Activated T-helper 9 cell treated with anti-CD3 and anti-CD28 coated beads, Interleukin-2, amount 50 U/mL, for 16 hours (primary cell): ENCODE measurements around the gene HTR3A.

Source experiments
- DNase-seq: peaks from one replicate; pipeline ENCODE4 v3.0.0-alpha.2; 2020; ENCODE audit warnings: low read depth

HTR3A gene

DNA sequence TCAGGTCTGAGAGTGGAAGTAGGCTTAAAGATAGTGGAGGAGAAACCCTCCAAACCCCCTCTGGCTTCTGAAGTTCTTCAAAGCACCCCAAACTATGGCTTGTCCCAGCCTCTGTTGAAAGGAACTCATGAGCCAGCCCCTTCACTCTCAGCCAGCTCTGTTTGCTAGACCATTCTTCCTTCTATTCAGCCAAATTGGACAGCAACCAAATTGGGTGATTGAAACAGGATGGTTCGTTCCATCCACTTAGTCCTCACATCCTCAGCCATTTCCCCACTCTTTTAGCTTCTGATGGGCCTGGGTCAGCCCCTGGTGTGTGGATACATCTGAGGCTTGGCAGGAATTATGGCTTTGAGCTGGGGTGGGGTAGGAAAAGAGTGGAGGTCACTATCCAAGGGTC, 4.5 kb downstream of the HTR3A start:
- DNase-seq, result no peak

DNA sequence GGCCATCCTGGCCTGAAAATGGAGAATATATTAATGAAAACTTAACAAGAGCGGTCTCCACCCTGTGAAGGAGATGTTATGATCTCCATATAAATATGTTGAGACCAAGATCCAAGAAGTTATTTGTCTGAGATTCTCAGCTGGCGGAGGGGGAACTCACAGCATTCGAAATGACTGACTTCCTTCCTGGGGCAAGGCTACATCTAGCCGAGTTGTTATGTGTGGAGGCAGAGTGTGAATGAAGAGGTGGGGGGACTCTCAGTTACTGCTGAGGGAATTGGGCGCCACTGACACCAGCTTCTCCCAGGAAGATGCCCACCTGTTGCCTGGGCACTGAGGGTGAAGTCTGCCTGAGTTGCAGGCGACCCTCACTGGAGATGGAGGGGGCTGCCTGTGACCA, 5.9 kb downstream of the HTR3A start:
- no peak for DNase-seq

DNA sequence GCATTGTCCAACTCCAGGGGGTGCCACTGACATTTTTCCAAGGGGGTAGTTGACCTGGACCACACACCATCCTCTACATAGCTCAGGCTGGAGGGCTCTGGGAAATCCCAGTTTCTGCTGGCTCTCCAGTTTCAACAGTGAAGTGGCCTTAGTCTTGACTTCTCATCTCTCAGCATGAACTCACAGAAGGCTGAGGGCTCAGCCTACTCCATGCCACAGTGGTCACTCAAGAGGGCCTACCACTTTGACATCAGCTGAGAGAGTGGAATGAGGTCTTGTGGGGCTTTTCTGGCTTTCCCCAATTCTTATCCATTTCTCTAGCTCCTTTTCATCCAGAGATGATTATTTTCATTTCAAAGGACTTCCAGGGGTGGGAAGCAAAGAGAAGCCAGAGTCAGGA, 7.4 kb downstream of the HTR3A start:
- no peak for DNase-seq

DNA sequence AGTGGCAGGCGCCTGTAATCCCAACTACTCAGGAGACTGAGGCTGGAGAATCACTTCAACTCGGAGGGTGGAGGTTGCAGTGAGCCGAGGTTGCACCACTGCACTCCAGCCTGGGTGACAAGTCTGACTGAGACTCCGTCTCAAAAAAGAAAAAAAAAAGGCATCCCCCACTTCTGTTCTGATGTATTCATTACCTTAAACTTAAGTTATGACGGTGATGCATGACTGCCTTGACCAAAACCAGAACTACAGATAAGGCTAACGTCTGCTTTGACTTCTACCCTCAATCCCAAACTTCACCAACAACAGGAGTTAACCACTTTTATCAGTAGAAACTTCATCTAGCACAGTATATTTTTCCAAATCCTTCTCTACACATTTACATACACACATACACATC, 9.9 kb downstream of the HTR3A start:
- DNase-seq, result no peak

DNA sequence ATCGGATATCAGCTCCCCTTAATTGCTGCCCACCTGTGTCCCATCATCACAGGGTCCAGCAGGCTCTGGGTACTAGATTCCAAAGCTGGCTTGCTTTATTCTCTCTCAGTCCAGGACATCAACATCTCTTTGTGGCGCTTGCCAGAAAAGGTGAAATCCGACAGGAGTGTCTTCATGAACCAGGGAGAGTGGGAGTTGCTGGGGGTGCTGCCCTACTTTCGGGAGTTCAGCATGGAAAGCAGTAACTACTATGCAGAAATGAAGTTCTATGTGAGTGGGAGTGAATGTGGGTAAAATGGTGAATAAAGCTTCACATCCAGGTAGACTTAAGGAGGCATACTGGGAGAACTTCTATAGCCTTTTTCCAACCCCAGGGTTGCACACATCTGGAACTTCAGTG, 11.0 kb downstream of the HTR3A start:
- no peak for DNase-seq

DNA sequence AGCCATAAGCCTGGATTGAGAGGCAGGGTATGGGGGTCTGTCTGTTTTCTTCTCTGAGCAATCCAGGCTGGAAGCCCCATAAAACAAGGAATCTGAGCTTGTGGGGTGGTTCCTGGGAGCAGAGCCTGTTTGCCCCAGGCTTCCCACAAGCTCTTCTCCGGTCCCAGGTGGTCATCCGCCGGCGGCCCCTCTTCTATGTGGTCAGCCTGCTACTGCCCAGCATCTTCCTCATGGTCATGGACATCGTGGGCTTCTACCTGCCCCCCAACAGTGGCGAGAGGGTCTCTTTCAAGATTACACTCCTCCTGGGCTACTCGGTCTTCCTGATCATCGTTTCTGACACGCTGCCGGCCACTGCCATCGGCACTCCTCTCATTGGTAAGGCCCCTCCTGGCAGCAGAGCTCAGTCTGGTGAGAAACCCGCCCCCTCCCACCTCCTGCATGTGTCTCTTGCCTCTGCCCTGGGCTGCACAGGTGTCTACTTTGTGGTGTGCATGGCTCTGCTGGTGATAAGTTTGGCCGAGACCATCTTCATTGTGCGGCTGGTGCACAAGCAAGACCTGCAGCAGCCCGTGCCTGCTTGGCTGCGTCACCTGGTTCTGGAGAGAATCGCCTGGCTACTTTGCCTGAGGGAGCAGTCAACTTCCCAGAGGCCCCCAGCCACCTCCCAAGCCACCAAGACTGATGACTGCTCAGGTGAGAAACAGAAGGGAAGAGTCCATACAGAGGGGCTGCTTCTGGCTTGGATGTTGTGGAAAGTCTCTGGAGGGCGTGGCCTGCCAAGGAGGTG, 11.6 kb downstream of the HTR3A start:
- no peak for DNase-seq

DNA sequence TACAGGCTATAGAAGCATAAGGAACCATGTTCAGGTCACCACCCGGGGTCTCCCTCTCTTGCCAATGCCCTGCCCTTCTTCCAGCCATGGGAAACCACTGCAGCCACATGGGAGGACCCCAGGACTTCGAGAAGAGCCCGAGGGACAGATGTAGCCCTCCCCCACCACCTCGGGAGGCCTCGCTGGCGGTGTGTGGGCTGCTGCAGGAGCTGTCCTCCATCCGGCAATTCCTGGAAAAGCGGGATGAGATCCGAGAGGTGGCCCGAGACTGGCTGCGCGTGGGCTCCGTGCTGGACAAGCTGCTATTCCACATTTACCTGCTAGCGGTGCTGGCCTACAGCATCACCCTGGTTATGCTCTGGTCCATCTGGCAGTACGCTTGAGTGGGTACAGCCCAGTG, 14.5 kb downstream of the HTR3A start:
- DNase-seq, result no peak

DNA sequence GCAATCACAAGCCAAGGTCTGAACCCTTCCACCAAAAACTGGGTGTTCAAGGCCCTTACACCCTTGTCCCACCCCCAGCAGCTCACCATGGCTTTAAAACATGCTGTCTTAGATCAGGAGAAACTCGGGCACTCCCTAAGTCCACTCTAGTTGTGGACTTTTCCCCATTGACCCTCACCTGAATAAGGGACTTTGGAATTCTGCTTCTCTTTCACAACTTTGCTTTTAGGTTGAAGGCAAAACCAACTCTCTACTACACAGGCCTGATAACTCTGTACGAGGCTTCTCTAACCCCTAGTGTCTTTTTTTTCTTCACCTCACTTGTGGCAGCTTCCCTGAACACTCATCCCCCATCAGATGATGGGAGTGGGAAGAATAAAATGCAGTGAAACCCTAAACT, 15.0 kb downstream of the HTR3A start:
- DNase-seq, result no peak

DNA sequence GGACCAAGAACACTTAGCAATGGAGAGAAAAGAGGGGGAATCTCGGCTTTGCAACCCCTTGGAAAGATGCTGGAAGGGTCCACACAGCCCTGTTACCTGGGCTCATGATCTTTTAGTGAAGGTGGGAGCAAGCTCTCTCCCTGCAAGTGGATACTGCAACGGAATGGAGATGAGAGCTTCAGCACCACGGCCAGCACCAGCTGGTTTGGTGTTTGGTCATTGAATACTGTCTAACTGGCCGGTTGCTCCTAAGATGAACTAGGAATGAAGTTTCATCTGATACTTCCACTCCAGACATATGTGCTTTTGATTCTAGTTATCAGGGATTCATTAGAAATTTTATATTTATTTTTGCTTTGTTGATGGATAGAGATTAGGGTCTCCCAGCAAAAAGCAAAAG, 16.3 kb downstream of the HTR3A start:
- no peak for DNase-seq

DNA sequence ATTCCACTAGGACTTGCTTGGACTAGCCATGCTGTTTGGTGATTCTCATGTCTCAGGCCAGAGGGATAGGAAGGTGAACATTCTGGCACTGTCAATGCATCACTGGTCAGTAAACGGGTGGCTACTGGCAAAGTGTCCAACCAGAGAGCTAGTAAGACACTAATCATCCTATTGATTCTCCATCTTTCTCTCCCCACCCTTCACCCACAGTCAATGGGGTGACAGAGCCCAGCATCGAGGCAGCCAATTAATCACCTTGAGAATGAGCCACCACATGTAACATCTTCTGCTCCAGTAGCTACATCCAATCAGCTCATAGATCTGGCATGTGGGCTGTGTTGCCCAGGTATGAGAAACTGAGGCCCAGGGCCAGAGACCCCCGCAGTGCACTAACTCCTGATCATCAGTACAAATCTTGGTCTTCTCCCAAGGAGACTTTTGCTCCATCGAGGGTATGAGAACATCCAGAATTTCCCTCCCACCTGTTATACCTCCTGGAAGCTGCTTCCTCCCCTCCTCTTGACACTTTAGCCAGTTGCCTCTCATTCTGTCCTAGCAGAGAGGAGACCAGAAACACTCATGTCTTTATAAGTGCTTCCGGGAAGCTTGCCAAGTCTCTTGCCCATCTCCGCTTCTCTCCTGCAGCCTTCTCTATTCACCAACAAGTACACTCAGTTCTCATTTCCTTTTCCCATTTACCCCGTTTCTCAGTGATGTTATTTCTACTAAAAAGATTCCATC, 17.0 kb downstream of the HTR3A start:
- no peak for DNase-seq

DNA sequence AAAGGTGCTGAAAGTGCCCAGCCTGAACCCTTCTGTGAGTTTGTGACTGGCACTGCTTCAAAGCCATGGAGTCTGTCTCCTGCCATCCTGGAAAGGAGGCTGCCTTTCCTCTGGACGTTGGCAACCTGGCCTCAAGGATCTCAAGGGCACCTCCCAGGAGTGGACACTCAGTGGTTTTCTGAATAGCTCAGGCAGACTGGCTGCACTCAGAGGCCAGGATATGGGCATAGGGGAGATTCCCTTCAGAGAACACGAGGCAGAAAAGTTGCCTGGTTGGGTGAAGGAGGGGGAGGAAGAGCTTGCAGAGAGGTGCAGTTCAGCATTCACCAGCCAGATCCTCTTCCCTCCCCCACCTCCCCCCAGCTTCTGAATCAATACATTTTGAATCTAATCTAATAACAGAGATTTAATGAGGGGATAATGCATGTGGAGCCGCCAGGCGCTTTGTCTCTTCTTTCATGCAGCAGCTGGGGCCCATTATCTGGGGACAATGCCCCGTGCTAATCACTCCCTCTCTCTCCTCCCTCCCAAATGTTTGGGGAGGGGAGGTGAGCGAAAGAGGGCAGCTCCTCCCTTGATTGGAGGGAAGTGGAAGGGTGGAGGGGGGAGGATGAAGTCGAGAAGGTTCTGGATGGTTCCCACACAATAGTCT, 17.7 kb downstream of the HTR3A start:
- no peak for DNase-seq

DNA sequence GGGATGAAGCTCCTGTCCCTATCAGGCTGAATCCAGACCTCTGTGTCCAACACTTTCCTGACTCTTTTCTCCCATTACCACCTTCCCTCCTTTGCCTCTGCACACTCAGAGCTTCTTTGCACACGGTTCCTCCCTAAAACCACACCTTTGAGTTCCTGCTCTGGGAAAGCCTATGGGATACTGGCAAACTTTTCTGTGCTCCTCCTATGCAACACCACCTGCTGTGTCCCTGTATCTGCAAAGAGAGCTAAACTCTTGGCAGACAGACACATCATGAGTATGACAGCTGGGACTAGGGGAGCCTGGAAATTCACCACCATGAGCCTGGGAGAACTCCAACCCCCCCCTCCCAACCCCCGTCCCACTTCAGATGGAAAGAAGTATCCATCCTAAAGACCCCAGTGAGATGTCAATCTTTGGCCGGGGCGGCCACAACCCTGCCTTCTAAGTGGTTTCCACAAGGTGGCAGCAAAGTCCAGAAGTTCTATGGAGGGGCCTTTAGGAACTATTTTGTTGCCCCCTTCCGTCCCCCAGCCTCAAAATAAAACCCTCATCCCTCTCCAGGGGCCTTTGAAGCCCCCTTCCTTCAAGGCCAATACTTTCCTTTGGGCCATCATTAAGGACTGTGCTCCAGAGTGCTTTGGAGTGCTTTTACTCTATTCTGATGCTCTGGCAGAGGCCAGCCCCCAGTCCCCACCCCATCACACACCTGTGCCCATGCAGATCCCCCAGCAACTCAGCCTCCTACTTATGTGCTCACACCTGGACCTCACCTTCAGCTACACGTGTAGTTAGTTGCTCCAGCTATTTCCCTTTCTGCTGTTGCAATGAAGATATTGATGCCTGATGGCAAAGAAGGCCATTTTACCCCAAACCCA, 19.4 kb downstream of the HTR3A start:
- no peak for DNase-seq

DNA sequence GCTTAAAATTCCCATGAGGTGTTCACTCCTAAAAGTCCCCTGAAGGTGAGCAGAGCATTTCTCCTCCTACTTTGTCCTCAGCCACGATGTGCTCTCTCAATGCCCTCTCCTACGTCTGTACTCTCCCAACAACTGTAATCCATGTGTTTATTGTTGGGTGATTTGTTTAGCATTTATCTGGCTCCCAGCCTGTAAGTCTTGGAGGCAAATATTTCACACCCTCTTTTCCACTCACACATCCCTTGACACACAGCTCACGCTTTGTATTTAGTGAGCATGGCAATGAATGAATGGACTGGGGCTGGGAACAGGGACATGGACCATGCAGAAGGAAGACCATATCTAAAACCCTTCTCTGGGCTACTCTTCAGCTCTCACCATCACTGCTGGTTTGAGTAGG, 22.6 kb downstream of the HTR3A start:
- no peak for DNase-seq

DNA sequence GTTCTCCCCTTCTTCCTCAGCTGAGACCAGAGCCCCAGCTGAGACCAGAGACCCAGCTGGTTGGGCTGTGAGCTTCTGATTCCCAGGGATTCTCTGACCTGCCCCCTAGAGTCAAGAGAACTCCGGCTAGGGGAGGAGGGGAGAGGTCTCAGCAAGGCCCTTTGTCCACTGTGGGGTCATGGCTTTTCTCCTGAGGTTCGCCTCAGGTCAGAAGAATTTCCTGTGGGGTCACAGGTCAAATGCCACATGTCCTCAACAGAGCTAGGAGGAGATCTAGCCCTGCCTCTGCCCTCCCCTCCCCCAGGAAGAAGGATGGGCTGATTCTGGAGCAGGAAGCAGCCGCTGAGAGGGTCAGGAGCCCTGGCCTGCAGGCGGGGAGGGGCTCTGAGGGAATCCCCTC, 23.7 kb downstream of the HTR3A start:
- no peak for DNase-seq

DNA sequence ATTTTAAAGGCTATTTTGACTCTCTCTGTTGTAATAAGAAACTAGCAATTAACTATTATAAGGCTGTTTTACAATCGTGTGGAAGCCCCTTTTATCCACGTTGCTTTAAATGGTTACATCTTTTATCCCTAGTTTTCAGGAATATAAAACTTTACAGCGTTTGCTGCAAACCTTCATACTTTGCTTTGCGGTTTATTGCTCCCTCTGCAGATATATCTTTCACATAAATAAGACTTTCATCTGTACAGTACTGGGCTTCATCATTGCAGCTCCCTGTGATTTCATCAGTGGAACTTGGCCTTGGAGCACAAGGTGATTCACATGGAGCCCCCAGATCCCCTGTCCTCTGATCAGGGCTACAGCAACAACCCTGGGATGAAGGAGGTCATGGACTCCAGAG, 25.6 kb downstream of the HTR3A start:
- DNase-seq, result no peak

DNA sequence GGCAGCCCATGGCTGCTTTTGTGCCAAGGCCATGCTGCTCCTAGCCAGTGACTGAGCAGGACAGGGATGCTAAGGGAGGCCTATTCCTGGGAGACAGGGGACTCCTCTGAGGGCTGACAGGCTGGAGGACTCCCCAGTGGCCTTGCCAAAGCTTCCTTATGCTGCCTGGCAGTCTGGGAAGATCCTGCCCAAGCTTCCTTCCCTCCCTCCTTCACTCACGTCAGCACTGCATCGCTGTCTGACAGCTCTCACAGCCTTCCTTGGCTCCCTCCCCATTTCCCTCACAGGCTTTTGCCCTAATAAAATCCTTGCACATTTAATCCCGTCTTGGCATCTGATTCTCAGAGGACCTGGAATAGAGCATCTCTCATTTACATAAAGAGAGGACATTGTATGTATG, 26.5 kb downstream of the HTR3A start:
- no peak for DNase-seq

DNA sequence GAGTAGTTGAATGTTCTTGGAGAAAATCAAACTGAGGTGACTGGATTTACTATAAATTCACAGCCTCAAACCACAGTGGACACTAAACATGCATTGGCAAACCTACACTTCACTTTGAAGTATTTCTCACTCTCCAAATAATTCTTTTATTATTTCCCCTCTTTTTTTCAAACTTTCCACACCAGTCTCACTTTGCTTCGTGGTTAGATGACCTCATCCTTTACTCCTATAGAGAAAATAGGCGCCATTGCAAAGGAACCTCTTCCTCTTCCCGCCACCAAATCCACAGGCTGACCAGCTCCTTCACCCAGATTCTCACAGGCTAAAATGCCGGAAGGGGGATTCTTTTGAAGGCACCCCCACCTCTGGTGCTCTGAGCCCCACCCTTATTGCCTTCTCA, 33.4 kb downstream of the HTR3A start:
- DNase-seq, result no peak

DNA sequence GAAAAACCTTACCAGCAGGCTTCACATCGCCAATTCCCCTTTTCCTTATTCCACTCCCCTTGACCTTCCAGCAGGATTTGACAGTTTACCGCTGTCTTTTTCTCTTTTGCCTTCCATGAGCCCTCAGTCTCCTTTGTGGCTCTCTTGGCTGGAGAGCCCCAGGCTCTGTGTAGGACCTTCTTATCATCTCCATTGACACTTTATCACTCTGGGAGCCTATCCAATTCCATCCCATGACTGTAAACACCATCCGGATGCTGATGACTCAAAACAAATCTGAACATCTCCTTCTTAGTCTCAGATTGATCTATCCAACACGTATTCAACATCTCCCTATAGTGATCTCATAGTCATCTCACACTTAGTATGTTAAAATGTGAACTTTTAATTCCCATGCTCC, 36.0 kb downstream of the HTR3A start:
- DNase-seq, result no peak

DNA sequence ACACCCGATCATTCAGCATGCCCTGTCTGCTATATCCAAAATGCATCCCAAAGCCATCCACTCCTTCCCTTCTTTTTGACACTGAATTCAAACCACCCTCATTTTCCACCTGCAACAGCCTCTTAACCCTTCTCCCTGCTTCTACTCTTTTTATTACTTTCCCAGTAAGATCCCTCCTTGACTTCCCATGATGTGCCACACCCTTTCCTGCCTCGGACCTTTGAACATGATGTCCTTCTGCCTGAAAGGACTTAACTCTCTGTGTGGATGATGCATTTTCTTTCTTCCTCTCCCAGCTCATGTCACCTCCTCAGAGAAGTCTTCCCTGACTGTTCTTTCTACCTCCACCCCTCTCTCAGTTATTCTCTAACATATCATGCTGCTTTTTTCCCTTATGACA, 36.5 kb downstream of the HTR3A start:
- DNase-seq, result no peak

DNA sequence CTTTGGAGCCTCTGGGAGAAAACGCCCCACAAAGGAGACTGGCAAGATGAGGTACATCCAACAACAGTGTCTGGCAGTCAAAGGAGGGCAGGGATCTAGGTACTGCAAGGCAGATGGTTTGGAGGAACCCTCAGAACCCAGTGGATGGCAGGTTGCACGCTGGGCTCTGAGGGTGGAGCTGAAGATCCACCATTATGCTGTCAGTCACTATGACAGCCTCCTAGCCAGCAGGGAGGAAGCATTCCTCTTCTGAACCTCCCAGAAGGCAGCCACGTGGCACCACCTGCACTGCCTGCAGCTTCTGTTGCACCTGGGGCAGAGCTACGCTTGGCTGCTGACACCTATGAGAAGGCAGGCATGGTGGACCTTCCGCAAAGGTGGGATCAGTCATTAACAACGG, 40.2 kb downstream of the HTR3A start:
- DNase-seq, result no peak

DNA sequence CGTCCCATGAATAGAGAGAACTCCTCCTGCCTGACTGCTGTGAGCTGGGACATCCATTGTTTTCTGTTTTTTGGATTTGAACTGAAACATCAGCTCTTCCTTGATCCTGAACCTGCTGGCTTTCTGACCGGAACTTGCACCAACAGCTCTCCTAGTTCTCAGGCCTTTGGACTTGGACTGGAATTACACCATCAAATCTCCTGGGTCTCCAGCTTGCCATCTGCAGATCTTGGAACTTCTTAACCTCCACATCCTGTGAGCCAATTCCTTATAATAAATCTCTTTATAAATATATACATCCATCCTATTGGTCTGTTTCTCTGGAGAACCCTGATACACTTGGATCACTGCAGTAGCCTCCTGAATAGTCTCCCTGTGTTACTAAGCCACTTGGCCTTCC, 42.1 kb downstream of the HTR3A start:
- no peak for DNase-seq

DNA sequence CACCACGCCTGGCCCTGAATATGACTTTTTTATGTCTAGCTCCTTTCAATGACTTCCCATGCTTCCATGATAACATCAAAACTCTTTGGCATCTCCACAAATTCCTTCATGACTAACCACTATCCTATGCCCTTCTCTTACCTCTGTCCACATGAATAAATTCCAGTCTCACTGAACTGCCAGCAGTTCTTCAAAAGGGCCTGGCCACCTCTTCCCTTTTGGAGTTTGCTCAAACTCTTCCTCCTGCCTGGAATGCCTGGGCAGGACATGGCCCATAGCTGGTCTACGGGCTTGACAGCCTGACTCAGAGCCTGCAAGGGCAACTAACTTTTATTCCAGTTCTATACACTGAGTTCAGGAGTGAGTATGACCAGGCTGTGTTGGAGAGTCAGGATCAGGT, 42.8 kb downstream of the HTR3A start:
- DNase-seq, result no peak
